SK-N-SH (cell line): Measurements from ENCODE around the gene YARS1. TPM values are rescaled to one million over a fixed set of nuclear protein-coding genes. Genes with fewer than 3 reads are reported as not detected.

Experiments used
- CTCF ChIA-PET: fragments of 300-600, 350-600 bp; formaldehyde crosslinking; extraction: SDS; loops from one replicate; lab custom pipeline; 2021; lab: Yijun Ruan, JAX
- POLR2A ChIA-PET: fragments of 350-600 bp; sonication (Branson Sonifier 250); formaldehyde crosslinking; extraction: SDS; loops from one replicate; lab custom pipeline; 2020; ENCODE audit warnings: antibody characterized with exemption, inconsistent platforms; lab: Yijun Ruan, JAX
- DNase-seq: peaks from one replicate; pipeline ENCODE4 v3.0.0; 2012
- H2AFZ ChIP-seq: fragments of 200-600 bp; sonication (generic); 2 replicates; pipeline ENCODE4 v1.8.1; 2016; ENCODE audit warnings: antibody characterized with exemption, mild to moderate bottlenecking, low read depth
- H3F3A ChIP-seq: fragments of 200-600 bp; sonication (generic); replicated peaks from 2 replicates; pipeline ENCODE3; 2016; ENCODE audit warnings: antibody characterized with exemption, mild to moderate bottlenecking; ENCODE audit not compliant: insufficient read depth
- H3K27ac ChIP-seq, 2 experiments: fragments of 200-500 bp in 1 of 2; fragments of 200-600 bp in 1 of 2; sonication (Bioruptor generic) in 1 of 2; sonication (generic), shearing (Covaris generic) in 1 of 2; 2 replicates each; pipeline versions ENCODE4 v1.5.1 to v1.6.1; 2014 to 2016; ENCODE audit warnings: low read depth in 2 of 2, inconsistent platforms in 1 of 2, low read length in 1 of 2, mild to moderate bottlenecking in 1 of 2, mixed read lengths in 1 of 2
- H3K27me3 ChIP-seq: fragments of 200-600 bp; sonication (generic), shearing (Covaris generic); 2 replicates; pipeline ENCODE4 v1.6.1; 2016; ENCODE audit warnings: mixed run types; ENCODE audit not compliant: insufficient read depth
- H3K36me3 ChIP-seq, 2 experiments: fragments of 200-500 bp in 1 of 2; fragments of 200-600 bp in 1 of 2; sonication (Bioruptor generic) in 1 of 2; sonication (generic) in 1 of 2; replicated peaks in 1 of 2; 2 replicates each; pipeline versions ENCODE3 to v1.5.1; 2014 to 2016; ENCODE audit warnings: low read length in 1 of 2, mild to moderate bottlenecking in 1 of 2; ENCODE audit not compliant: insufficient read depth in 2 of 2, control insufficient read depth in 1 of 2
- H3K4me1 ChIP-seq, 2 experiments: fragments of 200-500 bp in 1 of 2; fragments of 200-600 bp in 1 of 2; sonication (Bioruptor generic) in 1 of 2; sonication (generic), shearing (Covaris generic) in 1 of 2; 2 replicates each; pipeline versions ENCODE4 v1.5.1 to v1.6.1; 2014 to 2016; ENCODE audit warnings: low read depth in 1 of 2, low read length in 1 of 2, mixed run types in 1 of 2; ENCODE audit not compliant: insufficient read depth in 2 of 2, control insufficient read depth in 1 of 2
- H3K4me2 ChIP-seq: fragments of 200-600 bp; sonication (generic), shearing (Covaris generic); 2 replicates; pipeline ENCODE4 v1.6.1; 2017; ENCODE audit warnings: mixed run types
- H3K4me3 ChIP-seq, 2 experiments: fragments of 200-500 bp in 1 of 2; fragments of 200-600 bp in 1 of 2; sonication (Bioruptor generic) in 1 of 2; sonication (generic), shearing (Covaris generic) in 1 of 2; 2 replicates each; pipeline versions ENCODE4 v1.5.1 to v1.8.1; 2014 to 2016; ENCODE audit warnings: low read depth in 2 of 2, inconsistent platforms in 1 of 2, low read length in 1 of 2, mild to moderate bottlenecking in 1 of 2, mixed read lengths in 1 of 2, moderate library complexity in 1 of 2
- H3K79me2 ChIP-seq: fragments of 200-600 bp; sonication (generic); 2 replicates; pipeline ENCODE4 v1.8.1; 2017; ENCODE audit warnings: mild to moderate bottlenecking; ENCODE audit not compliant: insufficient read depth
- H3K9ac ChIP-seq: fragments of 200-600 bp; sonication (generic); 2 replicates; pipeline ENCODE4 v1.6.1; 2017; ENCODE audit warnings: mixed run types
- H3K9me2 ChIP-seq: fragments of 200-600 bp; sonication (generic); 2 replicates; pipeline ENCODE4 v1.6.1; 2017; ENCODE audit warnings: mixed run types
- H3K9me3 ChIP-seq: fragments of 200-600 bp; sonication (generic); 2 replicates; pipeline ENCODE4 v1.6.1; 2017; ENCODE audit warnings: mixed run types, mild to moderate bottlenecking, moderate library complexity
- H4K20me1 ChIP-seq: fragments of 200-600 bp; sonication (generic); 2 replicates; pipeline ENCODE4 v1.6.1; 2017; ENCODE audit warnings: mild to moderate bottlenecking, mixed run types; ENCODE audit not compliant: insufficient read depth
- CHD2 ChIP-seq: fragments of 150-350 bp; IDR thresholded peaks from 2 replicates; pipeline ENCODE4 v1.6.1; 2018; ENCODE audit warnings: low read length; ENCODE audit not compliant: partially characterized antibody
- CTCF ChIP-seq: fragments of 200-600 bp; sonication (generic); IDR thresholded peaks from 2 replicates; pipeline ENCODE4 v1.6.1; 2017; ENCODE audit warnings: antibody characterized with exemption, mild to moderate bottlenecking, moderate library complexity
- EP300 ChIP-seq, 2 experiments: IDR thresholded peaks; 2 replicates each; pipeline versions ENCODE4 v1.4.0 to v1.6.1; 2012; ENCODE audit warnings: borderline replicate concordance in 1 of 2, low read depth in 1 of 2, low read length in 1 of 2
- NFIC ChIP-seq: IDR thresholded peaks from 2 replicates; pipeline ENCODE4 v1.4.0; 2012; ENCODE audit warnings: borderline replicate concordance
- NRF1 ChIP-seq: IDR thresholded peaks from 2 replicates; pipeline ENCODE4 v1.6.1; 2012; ENCODE audit warnings: low read depth, mild to moderate bottlenecking, low read length
- PBX3 ChIP-seq: IDR thresholded peaks from 2 replicates; pipeline ENCODE4; 2012
- RAD21 ChIP-seq: IDR thresholded peaks from 2 replicates; pipeline ENCODE4 v1.6.1; 2012; ENCODE audit warnings: mild to moderate bottlenecking, low read length
- RCOR1 ChIP-seq: fragments of 150-350 bp; IDR thresholded peaks from 2 replicates; pipeline ENCODE4 v1.6.1; 2017; ENCODE audit warnings: antibody characterized with exemption, low read length
- TCF12 ChIP-seq: IDR thresholded peaks from 2 replicates; pipeline ENCODE4 v1.4.0; 2012
- TEAD4 ChIP-seq: IDR thresholded peaks from 2 replicates; pipeline ENCODE4 v1.4.0; 2012; ENCODE audit warnings: mild to moderate bottlenecking, borderline replicate concordance; ENCODE audit not compliant: insufficient read depth
- USF2 ChIP-seq: fragments of 150-350 bp; IDR thresholded peaks from 2 replicates; pipeline ENCODE4 v1.6.1; 2017; ENCODE audit warnings: antibody characterized with exemption, low read length, low read depth, borderline replicate concordance
- YY1 ChIP-seq: IDR thresholded peaks from 2 replicates; pipeline ENCODE4 v1.4.0; 2012; ENCODE audit warnings: low read depth, mild to moderate bottlenecking
- WGBS: methylation state at CpG from one replicate; pipeline ENCODE4 v1.1.6; 2017; ENCODE audit warnings: low lambda C conversion rate; 5-methylcytosine and 5-hydroxymethylcytosine counted together
- polyA plus RNA-seq, 3 experiments: library from polyadenylated mRNA; depleted of rRNA; stranded (reverse); fragments of >200 nt; gene quantifications; 2 replicates each; pipeline ENCODE4 v1.2.3, GENCODE V29; 2012
- TF ChIP-seq, protein P1 (sequence below): IDR thresholded peaks from 2 replicates; pipeline ENCODE4 v1.6.1; 2012; ENCODE audit warnings: mild to moderate bottlenecking, low read depth, low read length, moderate library complexity

YARS1 gene
- polyA plus RNA-seq, 1 of the 3 experiments (the other 2 are of a cell fraction): 46.3 TPM

DNA sequence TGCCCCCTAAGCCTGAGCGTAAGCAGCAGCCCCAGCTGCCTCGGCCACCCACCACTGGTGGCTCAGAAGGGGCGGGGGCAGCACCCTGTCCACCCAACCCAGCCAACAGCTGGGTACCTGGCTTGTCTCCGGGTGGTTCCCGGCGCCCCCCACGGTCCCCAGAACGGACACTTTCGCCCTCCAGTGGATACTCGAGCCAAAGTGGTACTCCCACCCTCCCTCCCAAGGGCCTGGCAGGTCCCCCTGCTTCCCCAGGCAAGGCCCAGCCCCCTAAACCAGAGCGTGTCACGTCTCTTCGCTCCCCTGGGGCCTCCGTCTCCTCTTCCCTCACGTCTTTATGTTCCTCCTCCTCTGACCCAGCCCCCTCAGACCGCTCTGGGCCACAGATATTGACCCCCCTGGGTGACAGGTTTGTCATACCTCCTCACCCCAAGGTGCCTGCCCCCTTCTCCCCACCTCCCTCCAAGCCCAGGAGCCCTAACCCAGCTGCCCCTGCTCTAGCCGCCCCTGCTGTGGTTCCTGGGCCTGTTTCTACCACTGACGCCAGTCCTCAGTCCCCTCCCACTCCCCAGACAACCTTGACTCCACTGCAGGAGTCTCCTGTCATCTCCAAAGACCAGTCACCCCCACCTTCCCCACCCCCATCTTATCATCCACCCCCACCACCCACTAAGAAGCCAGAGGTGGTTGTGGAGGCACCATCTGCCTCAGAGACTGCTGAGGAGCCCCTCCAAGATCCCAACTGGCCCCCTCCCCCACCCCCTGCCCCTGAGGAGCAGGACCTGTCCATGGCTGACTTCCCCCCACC lies 46.2 kb downstream of the YARS1 start:
- Histone ChIP-seq H3F3A (peaks cover 28% of the 10 kb centered on the region), H3K4me3 (no peak overlapping the region), H3K4me1 (peaks cover 23 to 43% of the 10 kb centered on the region in 2 experiments), H3K27ac (no peak overlapping the region), H3K9ac (no peak overlapping the region), H2AFZ (no peak overlapping the region), H3K9me3 (no peaks in the 10 kb centered on the region), H3K27me3 (no peaks in the 10 kb centered on the region), H3K36me3 (peaks cover 15 to 21% of the 10 kb centered on the region in 2 experiments), H3K9me2 (no peaks in the 10 kb centered on the region), H3K4me2 (no peak overlapping the region), H3K79me2 (no peaks in the 10 kb centered on the region), H4K20me1 (peaks cover 6% of the 10 kb centered on the region; the same call in 1 of the 2 replicates)
- POLR2A ChIA-PET: interaction anchor here (1.8 kb wide), 1 partner anchor 120 kb away, joined by 5 read pairs; the partner anchor contains the start of gene RBBP4
- CTCF ChIA-PET: interaction anchor here (1.6 to 19.0 kb wide), 4 partner anchors 14 to 250 kb away, joined by 3 to 392 read pairs (median 34); partner anchors contain the start of gene SYNC
- 98% methylated on average over 11 of the region's 18 CpGs for WGBS
- no peak for DNase-seq
- TF ChIP-seq YY1: no peak
- no peak for TF ChIP-seq TEAD4
- TF ChIP-seq TCF12: no peak
- TF ChIP-seq NFIC: no peak
- TF ChIP-seq CHD2: no peak
- no peak for TF ChIP-seq NRF1
- no peak for TF ChIP-seq EP300 (IDR thresholded peaks at IDR 0.05; ENCODE audit: borderline replicate concordance in 1 of 2, low read depth in 1 of 2, low read length in 1 of 2)
- TF ChIP-seq CTCF: no peak
- TF ChIP-seq, protein P1, sequence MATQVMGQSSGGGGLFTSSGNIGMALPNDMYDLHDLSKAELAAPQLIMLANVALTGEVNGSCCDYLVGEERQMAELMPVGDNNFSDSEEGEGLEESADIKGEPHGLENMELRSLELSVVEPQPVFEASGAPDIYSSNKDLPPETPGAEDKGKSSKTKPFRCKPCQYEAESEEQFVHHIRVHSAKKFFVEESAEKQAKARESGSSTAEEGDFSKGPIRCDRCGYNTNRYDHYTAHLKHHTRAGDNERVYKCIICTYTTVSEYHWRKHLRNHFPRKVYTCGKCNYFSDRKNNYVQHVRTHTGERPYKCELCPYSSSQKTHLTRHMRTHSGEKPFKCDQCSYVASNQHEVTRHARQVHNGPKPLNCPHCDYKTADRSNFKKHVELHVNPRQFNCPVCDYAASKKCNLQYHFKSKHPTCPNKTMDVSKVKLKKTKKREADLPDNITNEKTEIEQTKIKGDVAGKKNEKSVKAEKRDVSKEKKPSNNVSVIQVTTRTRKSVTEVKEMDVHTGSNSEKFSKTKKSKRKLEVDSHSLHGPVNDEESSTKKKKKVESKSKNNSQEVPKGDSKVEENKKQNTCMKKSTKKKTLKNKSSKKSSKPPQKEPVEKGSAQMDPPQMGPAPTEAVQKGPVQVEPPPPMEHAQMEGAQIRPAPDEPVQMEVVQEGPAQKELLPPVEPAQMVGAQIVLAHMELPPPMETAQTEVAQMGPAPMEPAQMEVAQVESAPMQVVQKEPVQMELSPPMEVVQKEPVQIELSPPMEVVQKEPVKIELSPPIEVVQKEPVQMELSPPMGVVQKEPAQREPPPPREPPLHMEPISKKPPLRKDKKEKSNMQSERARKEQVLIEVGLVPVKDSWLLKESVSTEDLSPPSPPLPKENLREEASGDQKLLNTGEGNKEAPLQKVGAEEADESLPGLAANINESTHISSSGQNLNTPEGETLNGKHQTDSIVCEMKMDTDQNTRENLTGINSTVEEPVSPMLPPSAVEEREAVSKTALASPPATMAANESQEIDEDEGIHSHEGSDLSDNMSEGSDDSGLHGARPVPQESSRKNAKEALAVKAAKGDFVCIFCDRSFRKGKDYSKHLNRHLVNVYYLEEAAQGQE: no peak
- no peak for TF ChIP-seq PBX3
- no peak for TF ChIP-seq RAD21
- no peak for TF ChIP-seq USF2
- TF ChIP-seq RCOR1: no peak
